GM03348 (cell line): ENCODE results near the gene SEPTIN14.
A peak's percentile ranks its signal among the peaks of the same experiment; 100 is the strongest.
"Not testable (repeated sequence)": the region's sequence is repeated elsewhere in the genome, so short reads cannot be mapped to it uniquely, and the experiment has no call there.

Experiments used
- DNase-seq: peaks from one replicate; pipeline ENCODE4 v3.0.0; 2012; ENCODE audit warnings: low spot score

Gene SEPTIN14

DNA sequence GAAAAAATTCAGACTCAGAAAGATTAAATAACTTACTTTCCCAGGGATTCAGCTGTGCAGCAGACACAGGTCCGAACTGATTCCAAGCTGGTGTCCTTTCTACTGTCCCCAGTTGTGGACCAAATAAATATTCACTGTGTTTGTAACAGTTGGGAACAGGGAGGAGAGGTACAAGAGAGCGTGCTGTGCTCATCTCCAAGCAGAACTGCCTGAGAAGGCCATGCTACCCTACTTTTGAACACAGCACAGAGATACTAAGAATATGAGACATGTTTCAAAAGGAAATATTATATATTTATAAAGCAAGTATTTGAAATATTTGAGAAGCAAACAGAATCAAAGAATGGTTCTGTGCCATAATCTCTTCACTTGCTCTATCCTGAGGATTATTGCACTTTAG, at the start of gene SEPTIN14:
Gene SEPTIN14 (minus strand): TSS at position 101 of the 400 bp plus-strand sequence. CDS start 756 bp downstream, outside the sequence.
- not testable (repeated sequence) for DNase-seq

DNA sequence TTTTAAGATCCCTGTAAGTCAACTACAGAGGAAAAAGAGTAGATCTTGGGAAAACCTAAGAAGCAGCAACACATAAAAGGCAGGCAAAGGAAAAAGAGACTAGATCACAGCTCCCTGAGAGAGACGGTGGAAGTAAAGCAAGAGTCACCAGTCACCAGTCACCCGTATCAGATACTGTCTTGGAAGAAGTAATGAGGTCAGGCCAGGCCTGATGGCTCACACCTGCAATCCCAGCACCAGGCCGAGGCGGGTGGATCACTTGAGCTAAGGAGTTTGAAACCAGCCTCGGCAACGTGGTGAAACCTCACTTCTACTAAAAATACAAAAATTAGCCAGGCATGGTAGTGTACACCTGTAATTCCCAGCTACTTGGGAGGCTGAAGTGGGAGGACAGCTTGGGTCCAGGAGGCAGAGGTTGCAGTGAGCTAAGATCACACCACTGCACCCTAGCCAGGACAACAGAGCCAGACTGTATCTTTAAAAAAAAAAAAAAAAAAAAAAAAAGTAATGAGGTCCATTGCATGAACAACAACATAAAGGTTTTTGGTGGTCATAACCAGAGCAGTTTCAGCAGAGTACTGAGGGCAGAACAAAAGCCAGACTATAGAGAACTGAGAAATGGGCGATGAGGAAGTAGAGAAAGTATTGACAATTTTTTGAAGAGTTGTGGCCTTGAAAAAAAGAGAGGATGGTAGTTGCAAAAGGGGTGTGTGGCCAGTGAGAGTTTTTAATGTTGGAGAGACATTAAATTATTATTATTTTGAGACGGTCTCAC, 41.6 kb upstream of the SEPTIN14 start:
- no peak for DNase-seq

DNA sequence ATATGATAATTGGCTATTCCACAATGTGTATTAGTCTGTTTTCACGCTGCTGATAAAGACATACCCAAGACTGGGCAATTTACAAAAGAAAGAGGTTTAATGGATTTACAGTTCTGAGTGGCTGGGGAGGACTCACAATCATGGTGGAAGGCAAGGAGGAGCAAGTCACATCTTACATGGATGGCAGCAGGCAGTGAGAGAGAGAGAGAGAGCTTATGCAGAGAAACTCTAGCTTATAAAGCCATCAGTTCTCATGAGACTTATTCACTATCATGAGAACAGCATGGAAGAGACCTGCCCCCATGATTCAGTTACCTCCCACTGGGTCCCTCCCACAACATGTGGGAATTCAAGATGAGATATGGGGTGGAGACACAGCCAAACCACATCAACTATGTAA, 38.5 kb upstream of the SEPTIN14 start:
- not testable (repeated sequence) for DNase-seq

DNA sequence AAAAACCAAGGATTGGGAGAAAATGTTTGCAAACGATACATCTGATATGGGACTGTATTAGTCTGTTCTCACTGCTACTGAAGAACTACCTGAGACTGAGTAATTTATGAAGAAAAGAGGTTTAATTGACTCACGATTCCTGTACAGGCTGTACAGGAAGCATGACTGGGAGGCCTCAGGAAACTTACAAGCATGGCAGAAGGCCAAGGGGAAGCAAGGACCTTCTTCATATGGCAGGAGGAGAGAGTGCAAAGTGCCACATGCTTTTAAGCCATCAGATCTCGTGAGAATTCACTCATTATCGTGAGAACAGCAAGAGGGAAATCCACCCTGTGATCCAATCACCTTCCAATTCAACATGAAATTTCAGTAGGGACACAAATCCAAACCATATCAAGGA, 35.7 kb upstream of the SEPTIN14 start:
- DNase-seq: no peak

DNA sequence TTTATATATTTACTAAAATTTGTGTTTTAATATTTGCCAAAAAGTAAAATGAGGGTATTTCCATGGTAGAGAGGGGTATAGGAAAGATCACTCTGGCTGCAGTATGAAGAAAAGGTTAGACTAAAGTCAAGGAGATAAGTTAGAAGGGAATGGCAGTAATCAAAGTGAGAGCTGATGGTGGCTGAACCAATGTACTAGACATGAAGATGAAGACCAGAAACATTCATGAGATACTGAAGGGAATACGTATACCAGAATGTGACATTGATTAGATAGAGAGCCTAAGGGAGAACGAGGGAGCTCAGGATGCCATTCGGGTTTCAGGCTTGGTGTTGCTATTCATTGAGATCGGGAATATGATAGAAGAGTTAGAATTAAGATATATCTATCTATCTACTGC, 32.5 kb upstream of the SEPTIN14 start:
- DNase-seq: no peak

DNA sequence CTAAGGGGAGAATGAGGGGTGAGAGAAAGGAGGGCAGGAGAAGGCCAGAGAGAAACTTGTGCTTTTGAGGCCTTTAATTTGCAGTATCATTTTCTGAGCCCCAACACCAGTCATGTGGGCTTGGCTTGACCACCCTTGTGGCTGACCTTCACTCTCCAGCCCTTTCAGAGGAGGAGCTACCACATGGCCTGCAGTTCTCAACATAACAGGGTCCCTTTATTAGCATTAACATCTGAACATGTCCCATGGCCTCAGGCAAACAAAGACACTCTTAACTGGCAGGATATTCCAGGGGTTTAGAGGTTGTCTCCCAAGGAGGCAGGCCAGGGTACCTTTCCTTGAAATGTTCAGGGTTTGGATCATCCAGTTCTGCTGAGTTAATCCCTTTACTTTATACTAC, 31.4 kb upstream of the SEPTIN14 start:
- DNase-seq: no peak

DNA sequence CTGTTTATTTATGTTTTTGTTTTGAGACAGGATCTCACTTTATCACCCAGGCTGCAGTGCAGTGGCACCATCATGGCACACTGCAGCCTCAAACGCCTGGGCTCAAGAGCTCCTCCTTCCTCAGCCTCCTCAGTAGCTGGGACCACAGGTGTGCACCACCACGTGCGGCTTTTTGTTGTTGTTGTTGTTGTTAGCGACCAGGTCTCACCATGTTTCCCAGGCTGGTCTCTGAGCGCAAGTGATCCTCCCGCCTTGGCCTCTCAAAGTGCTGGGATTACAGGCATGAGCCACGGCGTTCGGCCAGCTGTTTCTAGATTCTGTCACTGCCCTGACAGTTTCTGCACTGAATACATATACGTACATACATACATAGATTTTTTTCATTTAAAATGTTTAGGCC, 25.8 kb upstream of the SEPTIN14 start:
- not testable (repeated sequence) for DNase-seq

DNA sequence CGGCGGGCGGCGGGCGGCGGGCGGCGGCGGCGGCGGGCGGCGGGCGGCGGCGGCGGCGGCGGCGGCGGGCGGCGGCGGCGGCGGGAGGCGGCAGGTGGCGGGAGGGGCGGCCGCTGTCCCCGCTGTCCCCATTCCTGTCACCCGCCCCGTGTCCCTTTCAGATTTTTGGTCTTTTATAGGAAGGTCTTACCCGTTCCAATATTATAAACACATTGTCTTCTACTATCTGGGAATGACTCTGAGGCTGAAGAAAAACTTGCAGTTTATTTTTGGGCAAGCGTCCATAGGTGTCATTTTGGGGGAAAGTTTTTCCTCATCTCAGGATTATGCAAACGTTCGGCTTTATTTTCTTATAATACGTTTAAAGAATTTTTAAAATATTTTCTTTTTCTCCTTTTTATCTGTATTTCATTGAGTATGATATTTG, 25.3 kb upstream of the SEPTIN14 start:
- DNase-seq: peak; percentile 28

DNA sequence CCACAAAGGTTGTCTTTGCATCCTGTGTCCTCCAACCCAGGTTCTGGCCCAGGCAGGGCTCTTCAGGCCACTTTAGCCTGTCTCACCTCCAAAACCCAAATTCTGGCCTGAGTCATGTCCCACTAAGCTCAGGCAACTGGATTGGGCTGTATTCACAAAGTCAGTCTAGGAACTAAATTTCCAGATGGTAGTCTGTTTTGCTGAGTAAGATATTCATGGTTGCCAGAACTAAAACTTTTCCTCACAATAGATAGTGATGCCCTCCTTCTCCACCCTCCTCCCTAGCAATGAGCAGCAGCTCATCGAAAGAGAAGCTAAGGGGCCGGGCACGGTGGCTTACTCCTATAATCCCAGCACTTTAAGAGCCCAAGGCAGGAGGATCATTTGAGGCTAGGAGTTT, 21.8 kb upstream of the SEPTIN14 start:
- no peak for DNase-seq

DNA sequence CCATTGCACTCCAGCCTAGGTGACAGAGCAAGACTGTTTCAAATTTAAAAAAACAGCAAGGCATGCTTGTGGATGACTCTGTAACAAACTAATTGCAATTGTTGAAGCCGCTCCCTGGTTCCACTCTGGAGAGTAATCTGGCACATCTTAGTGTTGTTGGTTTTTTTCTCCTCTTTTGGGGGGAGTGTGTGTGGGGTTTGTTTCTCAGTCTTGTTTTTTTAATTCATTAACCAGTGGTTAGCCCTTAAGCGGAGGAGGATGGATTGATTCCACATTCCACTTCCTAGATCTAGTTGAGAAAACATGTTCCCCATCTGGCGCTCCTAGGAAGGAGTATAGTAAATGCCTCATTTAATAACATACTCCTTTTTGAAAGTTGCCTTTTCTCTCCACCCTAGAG, 16.1 kb upstream of the SEPTIN14 start:
- DNase-seq: no peak

DNA sequence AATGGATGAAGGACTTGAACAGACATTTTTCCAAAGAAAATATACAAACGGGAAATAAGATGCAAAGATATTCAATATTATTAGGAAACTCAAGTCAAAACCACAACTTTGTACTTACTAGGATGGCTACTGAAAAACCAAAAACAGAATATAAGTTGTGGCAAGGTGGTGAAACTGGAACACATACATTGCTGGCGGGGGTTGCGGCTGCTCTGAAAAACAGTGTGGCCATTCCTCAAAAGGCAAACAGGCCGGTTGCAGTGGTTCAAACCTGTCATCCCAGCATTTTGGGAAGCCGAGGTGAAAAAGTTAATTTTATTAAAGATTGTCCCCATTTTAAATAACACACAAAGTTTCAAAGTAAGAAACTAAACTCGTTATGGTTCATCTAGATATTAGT, 14.8 kb upstream of the SEPTIN14 start:
- no peak for DNase-seq

DNA sequence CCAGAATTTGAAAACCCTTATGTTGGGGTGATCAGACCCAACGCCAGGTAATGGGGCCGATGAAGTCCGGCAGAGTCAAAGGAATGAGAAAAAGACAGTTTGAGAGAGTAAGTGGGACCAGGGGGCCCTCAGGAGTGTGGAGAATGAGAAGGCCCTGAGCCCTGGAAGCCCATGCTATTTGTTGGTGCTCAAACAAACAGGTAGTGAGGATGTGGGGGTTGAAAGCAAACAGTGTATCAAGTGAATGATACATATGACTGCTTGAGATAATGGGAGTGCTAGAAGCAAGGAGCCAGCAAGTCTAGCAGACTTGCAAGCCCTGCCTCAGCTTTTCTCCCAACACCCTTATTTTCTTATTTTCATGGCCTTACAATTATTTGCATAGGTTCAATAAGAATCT, 11.2 kb upstream of the SEPTIN14 start:
- DNase-seq: no peak

DNA sequence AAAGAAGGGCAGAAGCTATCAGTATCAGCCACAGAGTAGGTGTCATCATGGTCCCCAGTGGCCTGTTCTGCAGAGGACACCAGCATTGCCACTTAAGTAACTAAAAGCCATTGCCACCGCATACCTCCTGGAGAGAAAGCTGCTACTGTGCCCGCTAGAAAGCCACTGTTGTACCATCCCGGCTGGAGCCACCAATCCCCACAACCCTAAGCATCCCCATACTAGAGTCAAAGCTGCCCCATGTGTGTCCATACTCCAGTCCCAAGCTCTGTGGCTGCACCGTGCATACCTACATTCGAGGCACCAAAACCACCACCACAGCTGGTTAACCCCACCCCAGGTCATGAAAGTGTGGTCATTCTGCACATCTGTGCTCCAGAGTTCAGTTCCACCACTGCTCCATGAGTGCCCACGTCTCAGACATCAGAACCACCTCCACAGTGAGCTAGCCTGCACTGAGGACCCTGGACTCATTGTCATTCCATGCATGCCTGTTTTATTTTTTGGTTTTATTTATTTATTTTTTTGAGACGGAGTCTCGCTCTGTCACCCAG, 9.5 kb upstream of the SEPTIN14 start:
- no peak for DNase-seq

DNA sequence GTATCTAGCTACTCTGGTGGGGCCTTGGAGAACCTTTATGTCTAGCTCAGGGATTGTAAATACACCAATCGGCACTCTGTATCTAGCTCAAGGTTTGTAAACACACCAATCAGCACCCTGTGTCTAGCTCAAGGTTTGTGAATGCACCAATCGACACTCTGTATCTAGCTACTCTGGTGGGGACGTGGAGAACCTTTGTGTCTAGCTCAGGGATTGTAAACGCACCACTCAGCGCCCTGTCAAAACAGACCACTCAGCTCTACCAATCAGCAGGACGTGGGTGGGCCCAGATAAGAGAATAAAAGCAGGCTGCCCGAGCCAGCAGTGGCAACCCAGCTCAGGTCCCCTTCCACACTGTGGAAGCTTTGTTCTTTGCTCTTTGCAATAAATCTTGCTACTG, 6.4 kb upstream of the SEPTIN14 start:
- DNase-seq: not testable (repeated sequence)

DNA sequence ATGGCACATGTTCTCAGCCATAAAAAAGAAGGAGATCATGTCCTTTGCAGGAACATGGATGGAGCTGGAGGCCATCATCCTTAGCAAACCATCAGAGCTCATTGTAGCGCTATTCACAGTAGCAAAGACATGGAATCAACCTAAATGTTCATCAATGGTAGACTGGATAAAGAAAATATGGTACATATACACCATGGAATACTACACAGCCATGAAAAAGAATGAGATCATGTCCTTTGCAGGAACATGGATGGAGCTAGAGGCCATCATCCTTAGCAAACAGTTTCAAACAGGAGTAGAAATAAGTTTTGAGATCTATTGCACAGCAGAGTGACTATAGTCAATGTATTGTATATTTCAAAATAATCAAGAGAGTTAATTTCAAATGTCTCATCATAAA, 17.4 kb downstream of the SEPTIN14 start:
- DNase-seq: not testable (repeated sequence)

DNA sequence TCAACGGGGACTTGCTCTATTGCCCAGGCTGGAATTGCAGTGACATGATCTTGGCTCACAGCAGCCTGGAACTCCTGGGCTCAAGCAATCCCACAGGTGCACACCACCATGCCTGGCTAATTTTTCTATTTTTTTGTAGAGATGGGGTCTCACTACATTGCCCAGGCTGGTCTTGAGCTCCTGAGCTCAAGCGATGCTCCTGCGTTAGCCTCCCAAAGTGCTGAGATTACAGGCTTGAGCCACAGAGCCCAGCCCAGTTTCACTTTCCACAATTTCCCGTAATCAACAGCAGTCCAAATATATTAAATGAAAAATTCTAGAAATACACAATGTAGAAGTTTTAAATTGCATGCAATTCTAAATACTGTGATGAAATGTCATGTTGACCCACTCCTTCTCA, 24.0 kb downstream of the SEPTIN14 start:
- DNase-seq: no peak

DNA sequence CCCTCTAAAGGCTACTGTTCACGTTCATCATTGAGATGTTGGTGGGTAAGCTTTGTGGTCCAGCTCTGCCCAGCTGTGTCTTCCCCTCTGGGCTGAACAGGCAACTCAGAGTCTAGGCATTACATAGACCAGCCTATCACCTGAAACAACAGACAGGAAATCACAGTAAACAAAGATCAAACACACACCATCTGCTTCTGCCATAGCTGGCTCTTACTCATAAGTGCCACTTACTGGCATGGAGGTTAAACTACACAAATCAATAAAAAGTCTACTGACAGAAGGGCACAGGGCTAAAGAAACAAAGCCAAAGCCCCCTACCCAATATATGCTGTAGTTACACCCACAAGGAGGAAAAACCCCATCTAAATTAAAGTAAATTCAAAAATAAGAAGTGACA, 35.0 kb downstream of the SEPTIN14 start:
- DNase-seq: no peak

DNA sequence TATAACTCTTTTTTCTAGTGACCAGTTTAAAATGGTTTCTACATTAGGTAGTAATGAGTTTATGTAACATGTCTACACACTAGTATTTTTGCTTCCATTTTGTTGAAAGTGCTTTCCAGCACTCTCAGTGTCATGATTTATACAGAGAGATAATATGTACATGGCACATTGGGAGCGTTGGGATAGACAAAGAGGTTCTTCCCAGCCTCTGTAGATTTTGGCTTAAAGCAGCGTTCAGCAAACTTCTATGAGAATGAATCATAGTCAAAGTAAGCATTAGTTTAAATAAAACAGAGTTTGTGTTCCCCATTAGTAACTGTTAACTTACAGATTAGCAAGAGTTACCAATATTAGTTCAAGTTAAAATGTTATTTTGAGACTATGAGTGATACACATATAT, 43.9 kb downstream of the SEPTIN14 start:
- no peak for DNase-seq

DNA sequence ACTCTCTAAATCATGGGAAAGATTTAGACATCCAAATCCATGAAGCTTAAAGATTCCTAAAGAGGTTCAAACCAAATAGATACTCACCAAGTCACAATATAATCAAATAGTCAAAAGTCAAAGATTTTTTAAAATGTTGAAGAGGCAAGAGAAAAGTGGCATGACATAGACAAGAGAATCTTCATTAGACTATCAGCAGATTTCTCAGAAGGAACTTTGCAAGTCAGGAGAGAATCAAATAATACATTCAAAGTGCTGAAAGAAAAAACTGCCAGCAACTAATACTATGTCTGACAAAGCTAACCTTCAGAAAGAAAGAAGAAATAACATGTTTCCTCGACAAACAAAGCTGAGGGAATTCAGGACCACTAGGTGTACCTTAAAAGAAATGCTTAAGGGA, 65.3 kb downstream of the SEPTIN14 start:
- not testable (repeated sequence) for DNase-seq

DNA sequence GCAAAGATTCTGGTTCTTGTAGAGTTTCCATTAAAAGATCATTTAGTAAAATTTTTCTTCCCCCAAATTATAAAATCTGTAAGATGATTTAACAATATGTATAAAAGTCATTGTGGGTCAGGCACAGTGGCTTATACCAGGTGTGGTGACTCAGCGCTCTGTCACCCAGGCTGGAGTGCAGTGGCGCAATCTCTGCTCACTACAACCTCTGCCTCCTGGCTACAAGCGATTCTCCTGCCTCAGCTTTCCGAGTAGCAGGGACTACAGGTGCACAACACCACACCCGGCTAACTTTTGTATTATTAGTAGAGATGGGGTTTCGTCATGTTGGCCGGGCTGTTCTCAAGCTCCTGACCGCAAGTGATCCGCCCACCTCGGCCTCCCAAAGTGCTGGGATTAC, 68.0 kb downstream of the SEPTIN14 start:
- DNase-seq: no peak

DNA sequence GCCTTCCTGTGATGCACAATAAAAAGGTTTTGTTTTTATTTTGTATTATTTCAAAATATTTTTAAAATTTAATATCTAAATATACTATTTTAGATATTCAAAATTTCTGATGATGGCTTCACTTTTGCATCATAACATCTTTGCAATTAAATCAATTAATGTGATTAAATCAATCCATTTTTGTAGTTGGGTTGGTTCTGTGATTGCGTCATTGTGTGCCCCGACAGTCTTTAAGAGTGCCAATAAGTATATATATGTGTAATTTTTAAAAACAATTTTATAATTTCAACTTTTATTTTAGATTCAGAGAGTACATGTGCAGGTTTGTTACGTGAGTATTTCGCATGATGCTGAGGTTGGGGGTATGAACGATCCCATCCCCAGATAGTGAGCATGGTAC, 70.5 kb downstream of the SEPTIN14 start:
- DNase-seq: no peak

DNA sequence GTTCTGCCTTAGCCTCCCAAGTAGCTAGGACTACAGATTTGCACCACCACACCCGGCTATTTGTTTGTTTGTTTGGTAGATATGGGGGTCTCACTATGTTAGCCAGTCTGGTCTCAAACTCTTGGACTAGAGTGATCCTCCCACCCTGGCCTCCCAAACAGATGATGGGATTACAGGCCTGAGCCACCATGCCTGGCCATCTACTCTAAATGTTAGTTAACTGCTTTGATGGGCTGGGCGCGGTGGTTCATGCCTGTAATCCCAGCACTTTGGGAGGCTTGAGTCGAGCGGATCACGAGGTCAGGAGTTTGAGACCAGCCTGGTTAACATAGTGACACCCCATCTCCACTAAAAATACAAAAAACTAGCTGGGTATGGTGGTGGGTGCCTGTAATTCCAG, 74.8 kb downstream of the SEPTIN14 start:
- DNase-seq: no peak

DNA sequence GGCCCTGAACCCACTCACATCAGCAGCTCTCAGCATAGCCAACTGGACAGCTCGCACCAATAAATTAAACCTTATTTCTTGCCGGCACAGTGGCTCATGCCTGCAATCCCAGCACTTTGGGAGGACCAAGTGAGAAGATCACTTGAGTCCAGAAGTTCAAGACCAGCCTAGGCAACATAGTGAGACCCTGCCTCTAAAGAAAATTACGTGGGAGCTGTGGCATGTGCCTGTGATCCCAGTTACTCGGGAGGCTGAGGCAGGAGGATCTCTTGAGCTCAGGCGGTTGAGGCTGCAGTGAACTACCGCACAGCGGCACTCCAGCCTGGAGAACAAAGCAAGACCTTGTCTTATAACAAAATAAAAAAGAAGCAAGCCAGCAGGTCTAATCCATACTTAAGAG, 75.7 kb downstream of the SEPTIN14 start:
- DNase-seq: no peak

DNA sequence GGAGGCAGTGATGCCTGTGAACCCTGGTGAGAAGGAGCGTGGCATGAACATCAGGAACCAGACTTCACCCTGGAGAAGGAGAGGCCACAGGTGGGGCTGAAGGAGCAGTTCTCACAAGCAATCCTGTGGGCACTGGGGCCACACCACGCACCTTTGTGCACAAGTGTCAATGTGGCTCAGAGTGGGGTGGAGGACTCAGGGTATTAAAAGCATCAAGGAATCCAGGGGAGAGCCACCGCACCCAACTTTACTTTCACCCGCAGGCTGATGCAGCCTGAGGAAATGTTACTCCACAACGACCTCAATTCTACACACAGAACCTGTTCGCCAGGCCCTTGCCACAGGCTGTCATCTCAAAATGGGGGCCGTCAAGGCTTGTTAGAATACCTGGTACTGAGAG, 77.1 kb downstream of the SEPTIN14 start:
- DNase-seq: not testable (repeated sequence)
